GM18511 (cell line): ENCODE measurements around the gene EHD2.
"Not testable (repeated sequence)": the region's sequence is repeated elsewhere in the genome, so short reads cannot be mapped to it uniquely, and the experiment has no call there.

Experiments used
- ATAC-seq: cut with Tn5 transposase; IDR thresholded peaks from one replicate; pipeline ENCODE4 v1.9.1; 2021; ENCODE audit warnings: mild to moderate bottlenecking, moderate library complexity; ENCODE audit not compliant: unreplicated experiment

The EHD2 gene

DNA sequence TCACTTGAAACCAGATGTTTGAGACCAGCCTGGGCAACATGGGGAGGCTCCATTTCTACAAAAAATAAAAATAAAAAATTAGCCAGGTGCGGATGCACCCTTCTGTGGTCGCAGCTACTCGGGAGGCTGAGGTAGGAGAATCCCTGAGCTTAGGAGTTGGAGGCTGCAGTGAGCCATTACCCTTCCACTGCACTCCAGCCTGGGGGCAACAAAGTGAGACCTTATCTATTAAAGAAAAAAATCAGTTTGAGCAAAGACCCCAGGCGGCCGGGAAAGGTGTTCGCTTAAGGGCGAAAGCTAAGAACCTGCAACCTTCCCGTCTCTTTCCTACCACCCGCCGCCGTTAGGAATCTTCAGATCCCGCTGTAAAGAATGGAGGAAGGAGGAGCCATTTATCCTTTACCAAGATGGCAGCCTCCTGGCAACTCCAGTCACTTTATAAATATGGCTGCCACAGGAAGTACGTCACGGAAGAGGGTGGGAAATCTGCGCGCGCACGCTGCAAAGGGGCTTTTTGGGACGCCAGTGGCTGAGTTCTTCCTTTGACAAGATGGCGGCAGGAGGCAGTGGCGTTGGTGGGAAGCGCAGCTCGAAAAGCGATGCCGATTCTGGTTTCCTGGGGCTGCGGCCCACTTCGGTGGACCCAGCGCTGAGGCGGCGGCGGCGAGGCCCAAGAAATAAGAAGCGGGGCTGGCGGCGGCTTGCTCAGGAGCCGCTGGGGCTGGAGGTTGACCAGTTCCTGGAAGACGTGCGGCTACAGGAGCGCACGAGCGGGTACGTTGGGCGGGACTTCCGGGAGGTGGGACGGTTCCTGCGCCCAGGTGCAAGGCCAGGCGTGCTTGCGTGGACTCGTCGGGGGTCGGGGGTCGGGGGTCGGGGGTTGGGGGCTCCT, 32.0 kb downstream of the EHD2 start, which contains the start of gene NOP53:
TSS of gene NOP53 (plus strand) at position 537 of the 892 bp plus-strand sequence. CDS start at position 551, 14 bp downstream.
- peak; percentile 79 for ATAC-seq

DNA sequence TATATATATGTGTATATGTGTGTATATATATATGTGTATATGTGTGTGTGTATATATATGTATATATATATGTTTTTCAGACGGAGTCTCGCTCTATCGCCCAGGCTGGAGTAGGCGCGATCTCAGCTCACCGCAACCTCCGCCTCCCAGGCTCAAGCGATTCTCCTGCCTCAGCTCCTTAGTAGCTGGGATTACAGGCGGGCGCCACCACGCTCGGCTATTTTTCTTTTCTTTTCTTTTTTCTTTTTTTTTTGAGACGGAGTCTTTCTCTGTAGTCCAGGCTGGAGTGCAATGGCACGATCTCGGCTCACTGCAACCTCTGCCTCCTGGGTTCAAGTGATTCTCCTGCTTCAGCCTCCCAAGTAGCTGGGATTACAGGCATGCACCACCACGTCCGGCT, 32.9 kb downstream of the EHD2 start:
- not testable (repeated sequence) for ATAC-seq

DNA sequence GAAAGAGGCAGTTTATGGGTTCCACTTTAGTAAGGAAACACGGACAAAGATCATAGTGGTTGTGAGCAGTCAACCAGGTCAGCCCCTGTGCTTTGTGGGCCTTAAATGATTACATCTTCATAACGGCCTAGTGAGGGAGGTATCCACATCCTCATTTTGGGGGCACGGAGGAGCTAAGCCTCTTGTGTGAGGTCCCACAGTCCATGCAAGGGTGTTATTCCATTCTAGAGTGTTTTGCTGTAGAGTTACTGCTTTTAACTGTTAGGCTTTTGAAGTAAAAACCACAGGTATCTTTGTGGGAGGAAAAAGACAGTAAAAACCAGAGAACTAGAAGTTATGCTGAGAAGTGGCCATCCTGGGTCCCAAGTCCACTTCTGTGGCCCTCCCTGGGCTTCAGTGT, 36.1 kb downstream of the EHD2 start:
- no peak for ATAC-seq

DNA sequence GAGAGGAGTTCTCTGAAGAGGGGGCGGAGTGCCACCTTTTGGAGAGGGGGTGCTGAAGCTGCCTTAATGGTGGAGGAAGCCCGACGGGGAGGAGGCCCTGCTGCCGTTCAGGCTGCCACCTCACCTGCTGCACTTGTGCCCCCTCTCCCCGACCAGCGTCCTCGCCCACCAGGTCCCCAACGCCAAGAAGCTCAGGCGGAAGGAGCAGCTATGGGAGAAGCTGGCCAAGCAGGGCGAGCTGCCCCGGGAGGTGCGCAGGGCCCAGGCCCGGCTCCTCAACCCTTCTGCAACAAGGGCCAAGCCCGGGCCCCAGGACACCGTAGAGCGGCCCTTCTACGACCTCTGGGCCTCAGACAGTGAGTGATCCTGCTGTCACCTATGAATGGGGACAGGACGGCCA, 37.5 kb downstream of the EHD2 start:
- ATAC-seq: no peak

DNA sequence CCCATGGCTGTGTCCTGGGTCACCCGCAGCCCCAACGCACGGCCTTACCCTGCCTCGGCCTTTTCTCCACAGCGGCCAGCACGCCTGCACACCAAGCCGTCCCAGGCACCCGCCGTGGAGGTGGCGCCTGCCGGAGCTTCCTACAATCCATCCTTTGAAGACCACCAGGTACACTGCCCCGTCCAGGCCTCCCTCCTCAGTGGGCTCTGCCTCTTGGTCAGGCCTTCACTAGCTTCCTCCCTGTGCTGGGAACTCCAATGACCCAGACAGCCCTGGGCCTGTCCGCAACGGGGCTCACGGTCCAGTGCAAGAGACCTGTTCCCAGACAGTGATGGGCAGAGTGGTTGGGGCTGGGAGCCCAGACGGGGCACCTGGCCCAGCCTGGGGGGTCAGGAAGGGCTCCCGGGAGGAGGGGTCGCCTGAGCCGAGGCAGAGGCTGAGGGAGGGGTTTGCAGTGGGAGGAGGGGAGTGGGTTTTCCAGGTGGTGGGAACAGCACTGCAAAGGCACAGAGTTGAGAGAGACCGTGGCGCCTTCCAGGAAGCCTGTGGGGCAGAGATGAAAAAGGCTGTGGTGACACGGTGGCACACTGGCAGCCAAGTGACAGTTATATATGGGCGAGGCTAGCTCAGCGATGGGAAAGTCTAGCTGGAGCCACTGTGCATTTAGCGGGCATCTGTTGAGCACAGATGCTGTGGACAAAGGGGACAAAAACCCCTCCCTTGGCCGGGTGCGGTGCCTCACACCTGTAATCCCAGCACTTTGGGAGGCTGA, 39.4 kb downstream of the EHD2 start:
- no peak for ATAC-seq

DNA sequence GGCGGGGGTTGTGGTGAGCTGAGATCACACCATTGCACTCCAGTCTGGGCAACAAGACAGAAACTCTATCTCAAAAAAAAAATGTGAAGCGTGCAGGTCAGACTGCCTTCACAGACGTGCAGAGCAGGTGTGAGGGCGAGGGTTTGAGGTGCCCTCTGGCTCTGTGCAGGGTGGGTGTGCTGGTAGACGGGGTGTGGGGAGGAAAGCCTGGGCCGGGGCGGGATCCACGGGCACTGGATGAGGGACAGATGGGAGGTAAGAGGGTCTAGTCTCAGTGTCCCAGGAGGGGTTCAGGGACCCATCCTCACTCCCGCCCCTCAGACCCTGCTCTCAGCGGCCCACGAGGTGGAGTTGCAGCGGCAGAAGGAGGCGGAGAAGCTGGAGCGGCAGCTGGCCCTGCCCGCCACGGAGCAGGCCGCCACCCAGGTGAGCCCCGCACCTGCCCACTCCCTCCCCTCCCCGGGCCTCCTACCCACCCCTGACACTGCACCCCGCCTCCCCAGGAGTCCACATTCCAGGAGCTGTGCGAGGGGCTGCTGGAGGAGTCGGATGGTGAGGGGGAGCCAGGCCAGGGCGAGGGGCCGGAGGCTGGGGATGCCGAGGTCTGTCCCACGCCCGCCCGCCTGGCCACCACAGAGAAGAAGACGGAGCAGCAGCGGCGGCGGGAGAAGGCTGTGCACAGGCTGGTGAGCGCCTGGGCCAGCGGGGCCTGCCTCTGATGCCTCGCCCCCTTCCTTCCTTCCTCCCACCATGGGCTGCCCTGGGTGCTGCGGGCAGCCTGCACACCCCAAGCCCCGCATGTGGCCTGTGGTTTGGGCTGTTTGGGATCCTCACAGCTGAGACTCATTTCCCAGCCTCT, 41.2 kb downstream of the EHD2 start:
- ATAC-seq: no peak

GRCh38 chr19:47755065-47755761, 42.0 kb downstream of the EHD2 start:
- ATAC-seq: no peak

- no peak for ATAC-seq
Measured at GRCh38 chr19:47755762-47756626, 42.8 kb downstream of the EHD2 start.

GRCh38 chr19:47756627-47756929, 43.4 kb downstream of the EHD2 start:
- ATAC-seq: no peak

- ATAC-seq: no peak
Measured at GRCh38 chr19:47756953-47757608, 43.9 kb downstream of the EHD2 start.

DNA sequence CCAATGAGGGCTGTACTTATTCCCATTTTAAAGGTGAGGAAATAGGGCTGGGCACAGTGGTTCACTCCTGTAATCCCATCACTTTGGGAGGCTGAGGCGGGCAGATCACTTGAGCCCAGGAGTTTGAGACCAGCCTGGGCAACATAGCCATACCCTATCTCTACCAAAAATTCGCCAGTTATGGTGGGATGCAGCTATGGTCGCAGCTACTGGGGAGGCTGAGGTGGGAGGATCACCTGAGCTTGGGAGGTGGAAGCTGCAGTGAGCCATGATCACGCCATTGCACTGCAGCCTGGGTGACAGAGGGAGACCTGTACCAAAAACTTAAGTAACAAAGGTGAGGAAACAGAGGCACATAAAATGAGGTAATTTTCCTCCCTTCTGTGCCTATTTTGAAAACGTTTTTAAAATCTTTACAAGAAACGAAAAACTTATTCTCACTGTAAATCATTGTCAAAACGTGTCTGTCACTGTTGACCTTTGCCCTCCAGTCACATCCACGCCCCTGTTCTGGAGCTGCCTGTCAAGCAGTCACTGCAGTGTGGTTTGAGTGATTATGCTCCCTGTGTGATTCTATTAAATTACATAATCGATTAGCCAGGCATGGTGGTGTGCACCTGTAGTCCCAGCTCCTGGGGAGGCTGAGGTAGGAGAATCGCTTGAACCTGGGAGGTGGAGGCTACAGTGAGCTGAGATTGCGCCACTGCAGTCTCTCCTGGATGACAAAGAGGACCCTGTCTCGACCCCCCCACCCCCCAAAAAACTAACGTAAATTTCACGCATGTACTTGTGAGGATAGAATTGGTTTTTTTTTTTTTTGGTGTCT, 44.6 kb downstream of the EHD2 start:
- no peak for ATAC-seq

- no peak for ATAC-seq
Measured at GRCh38 chr19:47758443-47758804, 45.2 kb downstream of the EHD2 start.

- no peak for ATAC-seq
Measured at GRCh38 chr19:47760632-47760999, 47.4 kb downstream of the EHD2 start.

GRCh38 chr19:47761566-47761965, 48.3 kb downstream of the EHD2 start:
- no peak for ATAC-seq

- ATAC-seq: no peak
Measured at GRCh38 chr19:47762151-47762550, 48.9 kb downstream of the EHD2 start.

- ATAC-seq: no peak
Measured at GRCh38 chr19:47762615-47763308, 49.5 kb downstream of the EHD2 start.

DNA sequence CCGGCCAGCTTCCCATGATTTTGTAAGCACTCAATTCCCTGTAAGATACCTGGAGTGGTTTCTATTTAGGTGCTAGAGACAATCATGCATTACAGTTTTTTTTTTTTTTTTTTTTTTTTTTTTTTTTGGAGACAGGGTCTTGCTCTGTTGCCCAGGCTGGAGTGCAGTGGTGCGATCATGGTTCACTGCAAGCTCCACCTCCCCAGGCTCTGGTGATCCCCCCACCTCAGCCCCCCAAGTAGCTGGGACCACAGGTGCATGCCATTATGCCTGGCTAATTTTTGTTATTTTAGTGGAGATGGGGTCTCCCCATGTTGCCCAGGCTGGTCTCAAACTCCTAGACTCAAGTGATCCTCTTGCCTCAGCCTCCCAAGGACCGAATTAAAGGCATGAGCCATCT, 51.5 kb downstream of the EHD2 start:
- not testable (repeated sequence) for ATAC-seq
